HepG2 (cell line): Measurements from ENCODE around the gene IL36B. TPM values are rescaled to one million over a fixed set of nuclear protein-coding genes. Genes with fewer than 3 reads are reported as not detected.

Experiments
- ATAC-seq: fragments of 200-7000 bp; cut with Tn5 transposase; 3 replicates; pipeline ENCODE4 v1.9.1; 2020; ENCODE audit warnings: mild to moderate bottlenecking, moderate library complexity
- BruUV-seq: library from RNA; stranded (reverse); fragments of 400-500 nt; replicated peaks from 2 replicates; lab custom pipeline; 2021; lab: Mats Ljungman, UMichigan
- CTCF ChIA-PET: fragments of 300-600 bp; formaldehyde crosslinking; extraction: SDS; loops from one replicate; lab custom pipeline; 2021; ENCODE audit warnings: low total read pairs, inconsistent platforms, low intra/inter-chr PET ratio; lab: Yijun Ruan, JAX
- POLR2A ChIA-PET: fragments of 350-600 bp; sonication (Branson Sonifier 250); formaldehyde crosslinking; loops from one replicate; lab custom pipeline; 2020; ENCODE audit warnings: antibody characterized with exemption, inconsistent platforms; lab: Yijun Ruan, JAX
- DNase-seq: peaks from one replicate; pipeline ENCODE4 v3.0.0-alpha.2; 2015; ENCODE audit warnings: low spot score
- FAIRE-seq: peaks from 3 replicates; lab custom pipeline; 2011; peaks lifted over from hg19 to GRCh38; lab: Jason Lieb, UNC
- H2AFZ ChIP-seq: one replicate; pipeline ENCODE4 v1.6.1; 2011; ENCODE audit warnings: low read length, inconsistent platforms
- H3K27ac ChIP-seq: fragments of 300-600 bp; 3 replicates; pipeline ENCODE4 v1.8.0; 2011; ENCODE audit warnings: mixed run types, mild to moderate bottlenecking, mixed read lengths, low read length, inconsistent platforms; ENCODE audit not compliant: insufficient read depth; ENCODE audit errors: extremely low read length
- H3K27me3 ChIP-seq, 2 experiments: fragments of 200-600 bp in 1 of 2; 2 replicates in 1 of 2; 3 replicates in 1 of 2; pipeline versions ENCODE4 v1.6.0 to v1.8.0; 2011; ENCODE audit warnings: low read length in 2 of 2, mild to moderate bottlenecking in 2 of 2, moderate library complexity in 2 of 2, inconsistent platforms in 1 of 2; ENCODE audit not compliant: insufficient read depth in 2 of 2, control insufficient read depth in 1 of 2
- H3K36me3 ChIP-seq, 2 experiments: fragments of 200-600 bp in 1 of 2; replicated peaks in 1 of 2; 2 replicates in 1 of 2; 3 replicates in 1 of 2; pipeline versions ENCODE4 v1.5.1 to v1.8.0; 2011; ENCODE audit warnings: low read length in 2 of 2, inconsistent platforms in 1 of 2; ENCODE audit not compliant: insufficient read depth in 2 of 2, control insufficient read depth in 1 of 2
- H3K4me1 ChIP-seq: 2 replicates; pipeline ENCODE4 v1.5.1; 2012; ENCODE audit warnings: low read length, inconsistent platforms; ENCODE audit not compliant: insufficient read depth
- H3K4me2 ChIP-seq: 2 replicates; pipeline ENCODE4 v1.6.0; 2011; ENCODE audit warnings: low read depth, low read length, inconsistent platforms
- H3K4me3 ChIP-seq, 3 experiments: fragments of 200-600 bp in 1 of 3; sonication (generic), shearing (Covaris generic) in 1 of 3; replicated peaks in 1 of 3; 2 replicates each; pipeline ENCODE4 v1.5.1; 2011 to 2016; ENCODE audit warnings: low read length in 3 of 3, inconsistent platforms in 2 of 3, low read depth in 2 of 3, mild to moderate bottlenecking in 2 of 3, control low read depth in 1 of 3, mixed read lengths in 1 of 3; ENCODE audit not compliant: insufficient read depth in 1 of 3
- H3K79me2 ChIP-seq: one replicate; pipeline ENCODE4 v1.6.1; 2011; ENCODE audit warnings: low read length, inconsistent platforms; ENCODE audit not compliant: insufficient read depth
- H3K9ac ChIP-seq: 2 replicates; pipeline ENCODE4 v1.6.0; 2011; ENCODE audit warnings: mild to moderate bottlenecking, low read depth, low read length, inconsistent platforms; ENCODE audit not compliant: insufficient read depth
- H3K9me3 ChIP-seq: 2 replicates; pipeline ENCODE4 v1.5.1; 2012; ENCODE audit warnings: mild to moderate bottlenecking, low read length
- H4K20me1 ChIP-seq: 2 replicates; pipeline ENCODE4 v1.6.0; 2011; ENCODE audit warnings: inconsistent platforms, mild to moderate bottlenecking, low read length, moderate library complexity; ENCODE audit not compliant: insufficient read depth
- ATF1 ChIP-seq: IDR thresholded peaks from 2 replicates; pipeline ENCODE4 v1.6.1; 2016; ENCODE audit warnings: mild to moderate bottlenecking, control low read depth
- DMAP1 ChIP-seq: IDR thresholded peaks from 2 replicates; pipeline ENCODE4 v1.6.1; 2016
- GTF3A ChIP-seq: sonication (generic); formaldehyde crosslinking; conservative IDR thresholded peaks from 2 replicates; pipeline ENCODE4 v1.4.0; 2020; ENCODE audit warnings: mild to moderate bottlenecking, missing genetic modification reagents
- HES4 ChIP-seq: sonication (generic); formaldehyde crosslinking; IDR thresholded peaks from 2 replicates; pipeline ENCODE4 v1.9.0; 2021; ENCODE audit warnings: mild to moderate bottlenecking, missing genetic modification reagents, borderline replicate concordance
- KDM2A ChIP-seq: sonication (generic); formaldehyde crosslinking; IDR thresholded peaks from 2 replicates; pipeline ENCODE4 v1.4.0; 2020; ENCODE audit warnings: low read depth, missing genetic modification reagents, borderline replicate concordance
- NFIB ChIP-seq: sonication (generic); formaldehyde crosslinking; IDR thresholded peaks from 2 replicates; pipeline ENCODE4 v1.9.0; 2021; ENCODE audit warnings: missing genetic modification reagents, mild to moderate bottlenecking, borderline replicate concordance
- PHF21A ChIP-seq: sonication (generic); formaldehyde crosslinking; IDR thresholded peaks from 2 replicates; pipeline ENCODE4 v1.5.0; 2020; ENCODE audit warnings: mild to moderate bottlenecking, missing genetic modification reagents
- RERE ChIP-seq: IDR thresholded peaks from 2 replicates; pipeline ENCODE4 v1.6.1; 2016; ENCODE audit warnings: low read depth, missing genetic modification reagents, missing compliant biosample characterization
- ZNF180 ChIP-seq: sonication (generic); formaldehyde crosslinking; IDR thresholded peaks from 2 replicates; pipeline ENCODE4 v1.4.0; 2020; ENCODE audit warnings: low read depth, missing genetic modification reagents, borderline replicate concordance
- ZNF260 ChIP-seq: sonication (generic); formaldehyde crosslinking; IDR thresholded peaks from 2 replicates; pipeline ENCODE4 v1.4.0; 2020; ENCODE audit warnings: missing genetic modification reagents, low read depth, mild to moderate bottlenecking, borderline replicate concordance
- ZNF441 ChIP-seq: sonication (generic); formaldehyde crosslinking; IDR thresholded peaks from 2 replicates; pipeline ENCODE4 v1.7.0; 2021; ENCODE audit warnings: missing genetic modification reagents, borderline replicate concordance
- ZNF552 ChIP-seq: sonication (generic); formaldehyde crosslinking; IDR thresholded peaks from 2 replicates; pipeline ENCODE4 v1.9.0; 2022; ENCODE audit warnings: missing genetic modification reagents, mild to moderate bottlenecking, borderline replicate concordance
- ZNF563 ChIP-seq: sonication (generic); formaldehyde crosslinking; IDR thresholded peaks from 2 replicates; pipeline ENCODE4 v1.8.0; 2022; ENCODE audit warnings: mild to moderate bottlenecking, moderate library complexity, missing genetic modification reagents
- ZNF615 ChIP-seq: sonication (generic); formaldehyde crosslinking; IDR thresholded peaks from 2 replicates; pipeline ENCODE4 v1.5.0; 2020; ENCODE audit warnings: mild to moderate bottlenecking, missing genetic modification reagents, borderline replicate concordance
- ZNF883 ChIP-seq: sonication (generic); formaldehyde crosslinking; IDR thresholded peaks from 2 replicates; pipeline ENCODE4 v1.5.1; 2020; ENCODE audit warnings: mild to moderate bottlenecking, missing genetic modification reagents; ENCODE audit errors: not compliant biosample characterization
- WGBS: methylation state at CpG from one replicate; pipeline ENCODE4 v1.1.6; 2017; ENCODE audit warnings: low lambda C conversion rate; 5-methylcytosine and 5-hydroxymethylcytosine counted together
- in situ Hi-C: cut with HindIII; loops from 2 replicates; pipeline ENCODE4 v1.10.0; 2017; ENCODE audit warnings: low pct_unique_long_range_greater_than_20kb; ENCODE audit not compliant: extremely low pct_ligation_motif_present
- intact Hi-C: fragments of 100-400 bp; cut with micrococcal nuclease; formaldehyde crosslinking; loops from one replicate; pipeline ENCODE4 v1.10.0; 2022; ENCODE audit not compliant: unreplicated experiment
- polyA plus RNA-seq, 8 experiments: library from polyadenylated mRNA; depleted of rRNA in 3 of 8; stranded (reverse) in 7 of 8; unstranded in 1 of 8; fragments of >200 nt; fragmentation: Illumina TruSeq in 4 of 8; extraction: Trizol in 4 of 8; gene quantifications; 2 replicates each; pipeline versions ENCODE4 v1.2.1 to v1.2.3, GENCODE V29; 2011 to 2016; ENCODE audit warnings: low read depth in 4 of 8, missing spikeins in 1 of 8, mixed read lengths in 1 of 8; ENCODE audit not compliant: insufficient read depth in 1 of 8
- total RNA-seq, 5 experiments: library from RNA; depleted of rRNA; stranded (reverse); fragments of >200 nt; fragmentation: Illumina TruSeq; extraction: Trizol; gene quantifications; 2 replicates each; pipeline ENCODE4 v1.2.3, GENCODE V29; 2016; ENCODE audit warnings: low read depth in 1 of 5
- TF ChIP-seq, protein P1 (sequence below): IDR thresholded peaks from 2 replicates; pipeline ENCODE4 v1.6.1; 2016; ENCODE audit warnings: missing genetic modification reagents, missing compliant biosample characterization
- TF ChIP-seq, protein P2 (sequence below): sonication (generic); formaldehyde crosslinking; IDR thresholded peaks from 2 replicates; pipeline ENCODE4 v1.5.0; 2020; ENCODE audit warnings: missing genetic modification reagents

Gene IL36B
- total and polyA plus RNA-seq, 2 of the 13 experiments (the other 11 are each of a cell fraction or from before 2014, with no cell fraction given) = not detected

DNA sequence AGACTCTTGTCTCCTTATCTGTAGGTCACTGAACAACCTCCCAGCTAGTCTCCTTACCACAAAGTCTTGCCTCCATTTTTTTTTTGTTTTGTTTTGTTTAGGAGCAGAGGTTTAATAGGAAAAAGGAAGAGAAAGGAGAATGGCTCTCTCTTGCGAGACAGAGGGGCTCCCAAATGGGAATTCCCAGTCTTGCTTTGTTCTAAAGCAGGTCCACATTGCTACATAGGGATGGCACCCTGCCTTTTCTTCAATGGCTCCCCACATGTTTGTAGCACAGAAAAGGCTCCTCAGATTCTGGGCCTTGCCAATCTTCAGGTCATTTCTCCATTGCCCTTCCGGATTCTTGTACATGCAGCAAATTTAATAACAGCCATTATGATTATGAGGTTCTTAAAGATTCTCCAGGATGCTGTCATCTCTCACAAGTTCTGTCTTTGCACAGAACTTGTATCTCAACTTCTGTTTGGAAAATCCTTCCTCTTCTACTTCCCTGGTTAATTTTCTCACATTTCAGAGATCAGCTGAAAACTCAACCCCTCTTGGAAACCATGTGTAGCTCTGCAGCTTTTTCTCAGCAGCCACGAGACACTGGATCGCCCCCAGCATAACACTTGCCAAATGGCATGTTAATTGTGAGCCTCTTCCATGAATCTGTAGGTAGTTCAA lies 38.7 kb upstream of the IL36B start:
- intact Hi-C loops (no loop called here), in situ Hi-C loops (no loop called here)
- Histone ChIP-seq H2AFZ (no peak overlapping the region), H3K36me3 (no peaks in the 10 kb centered on the region), H3K79me2 (no peaks in the 10 kb centered on the region), H3K27me3 (no peaks in the 10 kb centered on the region; a peak in 1 of 5 replicates), H3K4me3 (no peak overlapping the region), H3K9ac (no peak overlapping the region), H3K9me3 (no peaks in the 10 kb centered on the region; the same call in 1 of the 2 replicates), H3K27ac (no peak overlapping the region), H3K4me2 (no peak overlapping the region), H3K4me1 (peaks cover 33% of the 10 kb centered on the region), H4K20me1 (no peaks in the 10 kb centered on the region)
- ChIA-PET POLR2A (interaction anchor here (6.5 kb wide), 1 partner anchor 35 kb away, joined by 45 read pairs; the partner anchor contains the start of gene IL1RN), CTCF (no interaction called here)
- no TSS peak for BruUV-seq
- ATAC-seq (no peak), DNase-seq (no peak), FAIRE-seq (no peak)
- 28% methylated on average over 4 of the region's 4 CpGs for WGBS
- TF ChIP-seq RERE (no peak), ZNF441 (CRISPR knock-in tag) (no peak), ZNF615 (CRISPR knock-in tag) (no peak), PHF21A (CRISPR knock-in tag) (no peak), ZNF552 (CRISPR knock-in tag) (no peak), ZNF563 (no peak), ZNF180 (CRISPR knock-in tag) (no peak), KDM2A (CRISPR knock-in tag) (no peak), HES4 (CRISPR knock-in tag) (no peak), NFIB (CRISPR knock-in tag) (no peak), ZNF260 (no peak), GTF3A (no peak), ATF1 (CRISPR knock-in tag) (no peak), DMAP1 (no peak), ZNF883 (no peak)
- TF ChIP-seq, protein P1, sequence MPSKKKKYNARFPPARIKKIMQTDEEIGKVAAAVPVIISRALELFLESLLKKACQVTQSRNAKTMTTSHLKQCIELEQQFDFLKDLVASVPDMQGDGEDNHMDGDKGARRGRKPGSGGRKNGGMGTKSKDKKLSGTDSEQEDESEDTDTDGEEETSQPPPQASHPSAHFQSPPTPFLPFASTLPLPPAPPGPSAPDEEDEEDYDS = no peak
- TF ChIP-seq, protein P2, sequence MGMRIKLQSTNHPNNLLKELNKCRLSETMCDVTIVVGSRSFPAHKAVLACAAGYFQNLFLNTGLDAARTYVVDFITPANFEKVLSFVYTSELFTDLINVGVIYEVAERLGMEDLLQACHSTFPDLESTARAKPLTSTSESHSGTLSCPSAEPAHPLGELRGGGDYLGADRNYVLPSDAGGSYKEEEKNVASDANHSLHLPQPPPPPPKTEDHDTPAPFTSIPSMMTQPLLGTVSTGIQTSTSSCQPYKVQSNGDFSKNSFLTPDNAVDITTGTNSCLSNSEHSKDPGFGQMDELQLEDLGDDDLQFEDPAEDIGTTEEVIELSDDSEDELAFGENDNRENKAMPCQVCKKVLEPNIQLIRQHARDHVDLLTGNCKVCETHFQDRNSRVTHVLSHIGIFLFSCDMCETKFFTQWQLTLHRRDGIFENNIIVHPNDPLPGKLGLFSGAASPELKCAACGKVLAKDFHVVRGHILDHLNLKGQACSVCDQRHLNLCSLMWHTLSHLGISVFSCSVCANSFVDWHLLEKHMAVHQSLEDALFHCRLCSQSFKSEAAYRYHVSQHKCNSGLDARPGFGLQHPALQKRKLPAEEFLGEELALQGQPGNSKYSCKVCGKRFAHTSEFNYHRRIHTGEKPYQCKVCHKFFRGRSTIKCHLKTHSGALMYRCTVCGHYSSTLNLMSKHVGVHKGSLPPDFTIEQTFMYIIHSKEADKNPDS = no peak
